Left lung (tissue), 10 donors: ENCODE results near the gene CYSLTR2. TPM values are rescaled to one million over a fixed set of nuclear protein-coding genes. Genes with fewer than 3 reads are reported as not detected.

Experiments
- ATAC-seq: fragments of 200-7000 bp; cut with Tn5 transposase; one replicate; pipeline ENCODE4 v1.9.1; 2020; ENCODE audit warnings: moderate library complexity
- DNase-seq, 4 donors: peaks; one replicate each; pipeline ENCODE4 v3.0.0-alpha.2; 2013 to 2020
- H3K27ac ChIP-seq, 2 donors: fragments of 200-600 bp; sonication (generic) in 1 of 2; one replicate each; pipeline versions ENCODE4 v1.5.0 to v1.8.0; 2020 to 2021
- H3K27me3 ChIP-seq, 2 donors: fragments of 200-600 bp; sonication (generic) in 1 of 2; one replicate each; pipeline versions ENCODE4 v1.5.0 to v1.8.0; 2020 to 2021
- H3K36me3 ChIP-seq, 2 donors: fragments of 200-600 bp; sonication (generic) in 1 of 2; one replicate each; pipeline versions ENCODE4 v1.5.0 to v1.8.0; 2020 to 2021
- H3K4me1 ChIP-seq, 2 donors: fragments of 200-600 bp; one replicate each; pipeline ENCODE4 v1.8.0; 2021
- H3K4me3 ChIP-seq, 2 donors: fragments of 200-600 bp; sonication (generic) in 1 of 2; one replicate each; pipeline versions ENCODE4 v1.5.0 to v1.8.0; 2020 to 2021; ENCODE audit warnings: mild to moderate bottlenecking in 1 of 2
- H3K9me3 ChIP-seq, 2 donors: fragments of 200-600 bp; sonication (generic) in 1 of 2; one replicate each; pipeline versions ENCODE4 v1.5.0 to v1.8.0; 2020 to 2021
- CTCF ChIP-seq, 2 donors: fragments of 200-600 bp; sonication (generic) in 1 of 2; IDR thresholded peaks; one replicate each; pipeline versions ENCODE4 v1.5.0 to v1.8.0; 2021; ENCODE audit warnings: antibody characterized with exemption in 2 of 2
- intact Hi-C, 2 donors: fragments of 100-400 bp; cut with DNase I; formaldehyde crosslinking; loops; one replicate each; pipeline versions ENCODE4 v1.11.2 to v1.14.2; 2022
- polyA plus RNA-seq, 6 donors: library from polyadenylated mRNA; unstranded; fragments of 120-200 nt; gene quantifications; one replicate each; pipeline ENCODE4 v1.2.1, GENCODE V29; 2013; ENCODE audit not compliant: insufficient read length in 6 of 6
- total RNA-seq, 2 donors: library from RNA; stranded (reverse); fragmentation: NEBNext Ultra II Directional; extraction: Animal tissue kit (Norgen Biotek cat#: 25700); gene quantifications; one replicate each; pipeline ENCODE4 v1.2.1, GENCODE V29; 2021
- donor health status: DM: no; HTN: yes; CAD: no.
- donor health status: DM: no; HTN: no; CAD: no.

Gene CYSLTR2
- total and polyA plus RNA-seq, 8 donors = 0.21 to 1.2 (median 0.37) TPM

DNA sequence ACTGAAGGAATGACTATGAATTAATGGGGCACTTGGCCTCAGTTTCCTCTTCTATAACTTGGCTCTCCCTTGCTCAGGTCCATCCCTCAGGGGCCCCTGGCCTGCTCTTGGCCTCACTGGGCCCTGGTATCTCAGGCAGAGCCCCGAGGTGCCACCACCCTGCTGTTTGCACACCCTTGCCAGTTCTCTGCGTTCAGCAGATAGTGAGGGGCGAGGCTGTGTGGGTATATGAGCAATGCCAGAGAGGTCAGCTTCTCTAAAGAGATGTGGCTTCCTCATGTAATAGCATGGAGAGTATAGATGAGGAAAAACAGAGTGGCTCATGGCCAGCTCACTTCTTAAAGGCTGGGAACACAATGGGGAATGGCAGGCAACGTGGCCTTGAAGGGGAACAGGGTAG, 76.1 kb downstream of the CYSLTR2 start:
- Histone ChIP-seq H3K27me3 (no peaks in the 10 kb centered on the region), H3K27ac (no peak overlapping the region), H3K4me3 (no peak overlapping the region), H3K4me1 (peaks cover 0 to 4% of the 10 kb centered on the region in 2 donors), H3K36me3 (no peaks in the 10 kb centered on the region), H3K9me3 (no peaks in the 10 kb centered on the region)
- TF ChIP-seq CTCF (IDR thresholded peaks at IDR 0.05) = no peak
- DNase-seq = no peak
- intact Hi-C loops = no loop called here
- no peak for ATAC-seq

- intact Hi-C loops = no loop called here
- Histone ChIP-seq H3K4me3 (no peak overlapping the region), H3K27me3 (no peaks in the 10 kb centered on the region), H3K36me3 (no peaks in the 10 kb centered on the region), H3K9me3 (no peaks in the 10 kb centered on the region), H3K4me1 (peaks cover 0 to 4% of the 10 kb centered on the region in 2 donors), H3K27ac (no peak overlapping the region)
- no peak for TF ChIP-seq CTCF (IDR thresholded peaks at IDR 0.05)
- DNase-seq = no peak
- ATAC-seq = no peak
Measured at GRCh38 chr13:48731001-48731658, 77.4 kb downstream of the CYSLTR2 start.

DNA sequence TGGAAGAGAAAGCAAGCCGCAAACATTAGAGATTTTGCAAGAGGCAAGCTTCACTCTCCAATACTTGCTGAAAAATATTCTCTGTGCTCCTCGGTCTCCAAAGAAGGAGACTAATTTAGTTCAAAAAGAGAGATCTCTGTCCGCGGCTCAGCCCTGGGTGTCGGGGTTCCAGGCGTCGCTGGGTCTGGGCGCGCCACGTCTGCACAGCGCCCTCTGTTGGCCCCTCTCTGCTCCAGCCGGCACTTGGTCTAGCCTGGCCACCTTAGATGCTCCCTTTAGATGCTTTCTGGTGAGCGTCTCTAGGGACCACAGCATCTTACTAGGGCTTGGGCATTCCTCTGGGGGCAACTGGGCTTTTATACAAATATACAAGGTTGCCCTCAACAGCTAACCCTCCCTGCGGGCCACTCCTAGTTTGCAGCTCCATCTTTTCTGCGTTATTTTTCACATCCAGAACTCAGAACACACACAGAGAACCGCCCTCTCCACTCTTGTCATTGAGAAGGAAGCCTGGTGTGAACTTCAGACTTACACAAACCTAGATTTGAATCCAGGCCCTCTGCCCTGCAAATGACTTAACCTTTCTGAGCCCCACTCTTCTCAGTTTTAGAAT, 78.3 kb downstream of the CYSLTR2 start:
- intact Hi-C loops = no loop called here
- H3K9me3 ChIP-seq = no peaks in the 10 kb centered on the region
- H3K36me3 ChIP-seq = no peaks in the 10 kb centered on the region
- peak; percentile 54 to 81 for TF ChIP-seq CTCF (IDR thresholded peaks at IDR 0.05)
- peak; percentile 92 for ATAC-seq
- H3K27me3 ChIP-seq = no peaks in the 10 kb centered on the region
- no peak overlapping the region for H3K27ac ChIP-seq
- peaks cover 0 to 4% of the 10 kb centered on the region in 2 donors for H3K4me1 ChIP-seq
- peak in 2 of 4 donors; percentile 44 to 89 for DNase-seq
- H3K4me3 ChIP-seq = no peak overlapping the region

DNA sequence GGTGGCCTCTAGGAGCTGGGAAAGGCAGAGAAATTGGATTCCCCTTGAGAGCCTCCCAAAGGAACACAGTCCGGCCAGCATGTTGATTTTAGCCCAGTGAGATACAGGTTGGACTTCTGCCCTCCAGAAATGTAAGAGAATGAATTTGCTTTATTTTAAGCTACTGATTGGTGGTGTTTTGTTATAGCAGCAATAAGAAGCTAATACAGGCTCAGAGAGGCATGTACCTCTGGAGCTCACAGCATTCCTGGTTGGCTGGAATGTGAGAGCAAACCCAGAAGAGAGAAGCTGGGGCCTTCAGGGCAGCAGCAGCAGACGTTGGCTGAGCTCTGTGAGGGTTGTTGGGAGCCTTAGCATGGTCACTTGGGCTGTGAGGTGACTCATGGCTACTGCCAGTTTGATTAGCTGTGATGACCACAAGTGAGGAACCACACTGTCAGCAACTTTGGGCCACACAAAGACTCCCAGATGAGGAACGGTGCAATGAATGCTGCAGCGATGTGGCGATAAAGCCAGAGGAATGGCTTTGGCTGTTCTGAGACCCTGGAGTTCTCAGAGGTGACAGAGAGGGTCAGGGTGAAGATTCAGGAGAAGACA, 80.1 kb downstream of the CYSLTR2 start:
- H3K9me3 ChIP-seq = no peaks in the 10 kb centered on the region
- no peak overlapping the region for H3K27ac ChIP-seq
- intact Hi-C loops = no loop called here
- H3K27me3 ChIP-seq = no peaks in the 10 kb centered on the region
- peaks cover 0 to 4% of the 10 kb centered on the region in 2 donors for H3K4me1 ChIP-seq
- DNase-seq (no peak), ATAC-seq (peak; percentile 34)
- no peak overlapping the region for H3K4me3 ChIP-seq
- no peaks in the 10 kb centered on the region for H3K36me3 ChIP-seq
- no peak for TF ChIP-seq CTCF (IDR thresholded peaks at IDR 0.05)

GRCh38 chr13:48735571-48735970, 81.8 kb downstream of the CYSLTR2 start:
- DNase-seq = no peak
- no peak for TF ChIP-seq CTCF (IDR thresholded peaks at IDR 0.05)
- H3K4me3 ChIP-seq = no peak overlapping the region
- no peak overlapping the region for H3K27ac ChIP-seq
- no peak for ATAC-seq
- H3K36me3 ChIP-seq = no peaks in the 10 kb centered on the region
- H3K4me1 ChIP-seq = peaks cover 0 to 4% of the 10 kb centered on the region in 2 donors
- H3K27me3 ChIP-seq = no peaks in the 10 kb centered on the region
- no peaks in the 10 kb centered on the region for H3K9me3 ChIP-seq
- intact Hi-C loops = no loop called here
